ENCODE data around the gene CTSK.
A peak's percentile ranks its signal among the peaks of the same experiment; 100 is the strongest.
"Not testable (repeated sequence)": the region's sequence is repeated elsewhere in the genome, so short reads cannot be mapped to it uniquely, and the experiment has no call there.

CTSK gene

GRCh38 chr1:150808121-150808520 is at the start of gene CTSK:
Gene CTSK, minus strand, starts transcription at chr1:150808260. Its CDS starts 1,455 bp downstream, at chr1:150806805.
- no peak for DNase-seq (ENCODE audit: low spot score in 2 of 2)
- no peak for ATAC-seq
- Mint-ChIP-seq H3K27ac (peak within 1 kb of the TSS; percentile 13), H3K9me3 (no peaks in the 10 kb centered on the region), H3K4me3 (no peak within 1 kb of the TSS), H3K36me3 (peaks cover 4% of the 10 kb centered on the region), H3K4me1 (no peaks in the 10 kb centered on the region)

DNA sequence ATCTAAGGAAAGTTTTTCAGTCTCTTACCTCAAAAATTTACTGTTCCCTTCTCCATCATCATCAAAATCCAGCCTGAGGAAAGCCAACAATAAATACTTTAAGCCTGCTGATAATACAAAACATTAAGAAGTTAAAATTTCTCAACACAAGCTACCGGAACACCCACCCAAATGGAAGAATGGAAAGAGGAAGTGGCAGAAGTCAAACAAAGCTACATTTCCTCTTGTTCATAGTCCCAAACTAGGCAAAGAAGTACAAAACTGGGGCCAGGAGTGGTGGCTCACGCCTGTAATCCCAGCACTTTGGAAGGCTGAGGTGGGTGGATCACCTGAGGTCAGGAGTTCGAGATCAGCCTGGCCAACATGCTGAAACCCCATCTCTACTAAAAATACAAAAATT is 44.7 kb upstream of the CTSK start:
- H3K36me3 Mint-ChIP-seq: peaks cover 81% of the 10 kb centered on the region
- H3K4me1 Mint-ChIP-seq; H3K4me3 Mint-ChIP-seq; H3K27ac Mint-ChIP-seq; DNase-seq (ENCODE audit: low spot score in 2 of 2); H3K9me3 Mint-ChIP-seq; ATAC-seq: not testable (repeated sequence)

DNA sequence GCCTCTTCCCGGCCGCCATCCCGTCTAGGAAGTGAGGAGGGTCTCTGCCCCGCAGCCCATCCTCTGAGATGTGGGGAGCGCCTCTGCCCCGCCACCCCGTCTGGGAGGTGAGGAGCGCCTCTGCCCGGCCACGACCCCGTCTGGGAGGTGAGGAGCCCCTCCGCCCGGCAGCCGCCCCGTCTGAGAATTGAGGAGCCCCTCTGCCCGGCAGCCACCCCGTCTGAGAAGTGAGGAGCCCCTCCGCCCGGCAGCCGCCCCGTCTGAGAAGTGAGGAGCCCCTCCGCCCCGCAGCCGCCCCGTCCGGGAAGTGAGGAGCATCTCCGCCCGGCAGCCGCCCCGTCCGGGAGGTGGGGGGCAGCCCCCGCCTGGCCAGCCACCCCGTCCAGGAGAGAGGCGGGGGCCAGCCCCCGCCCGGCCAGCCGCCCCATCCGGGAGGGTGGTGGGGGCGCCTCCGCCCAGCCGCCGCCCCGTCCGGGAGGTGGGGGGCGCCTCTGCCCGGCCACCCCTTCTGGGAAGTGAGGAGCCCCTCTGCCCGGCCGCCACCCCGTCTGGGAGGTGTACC is 42.8 kb upstream of the CTSK start:
- Mint-ChIP-seq H3K4me1 (peaks cover 16% of the 10 kb centered on the region), H3K36me3 (peaks cover 81% of the 10 kb centered on the region)
- H3K4me3 Mint-ChIP-seq; H3K27ac Mint-ChIP-seq; H3K9me3 Mint-ChIP-seq; ATAC-seq; DNase-seq (ENCODE audit: low spot score in 2 of 2): not testable (repeated sequence)

GRCh38 chr1:150846473-150847146 is 38.5 kb upstream of the CTSK start:
- ATAC-seq (peak; percentile 90), DNase-seq (ENCODE audit: low spot score in 2 of 2) (no peak)
- Mint-ChIP-seq H3K4me1 (peaks cover 10% of the 10 kb centered on the region), H3K4me3 (no peak overlapping the region), H3K9me3 (no peaks in the 10 kb centered on the region), H3K36me3 (peaks cover 69% of the 10 kb centered on the region), H3K27ac (no peak overlapping the region)

DNA sequence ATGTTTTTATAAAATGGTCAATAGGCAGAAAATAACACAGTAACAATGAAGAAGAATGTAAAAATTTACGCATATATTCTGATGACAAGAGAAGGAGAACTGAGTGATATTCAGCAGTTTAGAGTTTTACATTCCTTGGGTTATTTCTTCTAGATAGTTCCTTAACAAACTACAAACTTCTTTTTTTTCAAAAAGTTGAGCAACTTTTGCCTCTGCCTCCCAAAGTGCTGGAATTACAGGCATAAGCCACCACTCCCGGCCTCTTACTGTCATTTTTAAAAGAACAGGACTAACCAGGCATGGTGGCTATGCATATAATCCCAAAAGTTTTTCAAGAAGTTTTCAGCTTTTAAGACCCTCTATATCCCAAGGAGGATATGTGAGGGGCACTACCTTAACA is 35.4 kb upstream of the CTSK start:
- H3K4me3 Mint-ChIP-seq: no peak overlapping the region
- H3K36me3 Mint-ChIP-seq: peaks cover 84% of the 10 kb centered on the region
- no peak overlapping the region for H3K27ac Mint-ChIP-seq
- ATAC-seq: no peak
- no peaks in the 10 kb centered on the region for H3K9me3 Mint-ChIP-seq
- H3K4me1 Mint-ChIP-seq: peaks cover 10% of the 10 kb centered on the region
- no peak for DNase-seq (ENCODE audit: low spot score in 2 of 2)

GRCh38 chr1:150842964-150843363 is 34.9 kb upstream of the CTSK start:
- Mint-ChIP-seq H3K4me3 (no peak overlapping the region), H3K36me3 (peaks cover 85% of the 10 kb centered on the region), H3K27ac (no peak overlapping the region), H3K9me3 (no peaks in the 10 kb centered on the region), H3K4me1 (peaks cover 10% of the 10 kb centered on the region)
- ATAC-seq: no peak
- DNase-seq (ENCODE audit: low spot score in 2 of 2): no peak

DNA sequence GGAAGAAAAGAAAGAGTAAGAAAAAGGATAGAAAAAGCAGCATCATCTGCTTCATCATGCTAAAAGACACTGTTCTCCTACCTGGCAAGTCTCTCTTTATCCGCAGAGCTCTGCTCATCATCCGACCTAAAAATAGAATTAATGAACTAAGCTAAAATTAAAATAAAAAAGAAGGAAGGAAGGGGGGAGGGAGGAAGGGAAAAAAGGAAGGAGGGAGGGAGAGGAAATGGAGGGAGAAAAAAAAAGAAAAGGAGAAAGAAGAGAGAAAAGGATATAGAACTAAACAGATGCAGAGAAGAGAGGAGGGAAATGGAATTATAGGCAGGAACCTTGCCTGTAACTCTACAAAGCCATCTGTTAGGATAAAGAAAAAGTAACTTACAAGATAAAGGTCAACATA is 34.3 kb upstream of the CTSK start:
- H3K4me1 Mint-ChIP-seq: peaks cover 10% of the 10 kb centered on the region

GRCh38 chr1:150841626-150842025 is 33.6 kb upstream of the CTSK start:
- Mint-ChIP-seq H3K36me3 (peaks cover 85% of the 10 kb centered on the region), H3K4me1 (peaks cover 6% of the 10 kb centered on the region), H3K27ac (peak overlapping the region; percentile 68), H3K9me3 (no peaks in the 10 kb centered on the region), H3K4me3 (no peak overlapping the region)
- ATAC-seq (peak; percentile 58), DNase-seq (ENCODE audit: low spot score in 2 of 2) (no peak)

More for the DNA sequence above, 34.3 kb upstream of the CTSK start:
- Mint-ChIP-seq H3K4me3 (no peak overlapping the region), H3K9me3 (no peaks in the 10 kb centered on the region), H3K27ac (peak overlapping the region; percentile 68), H3K36me3 (peaks cover 85% of the 10 kb centered on the region)
- ATAC-seq (no peak), DNase-seq (ENCODE audit: low spot score in 2 of 2) (no peak)

DNA sequence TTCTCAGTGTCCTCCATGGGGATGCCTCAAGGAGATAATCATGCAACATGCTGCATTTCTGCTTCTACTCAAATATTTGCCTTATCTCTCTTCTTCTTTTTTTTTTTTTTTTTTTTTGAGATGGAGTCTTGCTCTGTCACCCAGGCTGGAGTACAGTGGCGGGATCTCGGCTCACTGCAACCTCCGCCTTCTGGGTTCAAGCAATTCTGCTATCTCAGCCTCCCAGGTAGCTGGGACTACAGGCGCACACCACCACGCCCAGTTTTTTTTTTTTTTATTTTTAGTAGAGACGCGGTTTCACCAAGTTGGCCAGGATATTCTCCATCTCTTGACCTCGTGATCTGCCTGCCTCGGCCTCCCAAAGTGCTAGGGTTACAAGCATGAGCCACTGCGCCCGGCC is 32.8 kb upstream of the CTSK start:
- peaks cover 85% of the 10 kb centered on the region for H3K36me3 Mint-ChIP-seq
- H3K4me1 Mint-ChIP-seq; H3K27ac Mint-ChIP-seq; H3K4me3 Mint-ChIP-seq; ATAC-seq; H3K9me3 Mint-ChIP-seq; DNase-seq (ENCODE audit: low spot score in 2 of 2): not testable (repeated sequence)

GRCh38 chr1:150836129-150836773 is 28.2 kb upstream of the CTSK start:
- Mint-ChIP-seq H3K36me3 (peaks cover 99% of the 10 kb centered on the region), H3K4me3 (no peak overlapping the region), H3K4me1 (no peaks in the 10 kb centered on the region), H3K27ac (no peak overlapping the region), H3K9me3 (no peaks in the 10 kb centered on the region)
- ATAC-seq: no peak
- DNase-seq (ENCODE audit: low spot score in 2 of 2): no peak

DNA sequence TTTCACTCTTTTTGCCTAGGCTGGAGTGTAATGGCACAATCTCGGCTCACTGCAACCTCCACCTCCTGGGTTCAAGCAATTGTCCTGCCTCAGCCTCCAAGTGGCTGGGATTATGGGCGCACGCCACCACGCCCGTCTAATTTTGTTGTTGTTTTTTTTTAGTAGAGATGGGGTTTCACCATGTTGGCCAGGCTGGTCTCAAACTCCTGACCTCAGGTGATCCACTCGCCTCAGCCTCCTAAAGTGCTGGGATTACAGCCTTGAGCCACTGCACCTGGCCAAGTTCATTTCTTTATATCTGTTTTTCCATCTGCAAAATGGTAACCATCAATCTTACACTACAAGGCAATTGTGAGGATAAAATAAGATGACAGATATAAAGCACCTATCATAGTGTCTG is 25.9 kb upstream of the CTSK start:
- not testable (repeated sequence) for DNase-seq (ENCODE audit: low spot score in 2 of 2); ATAC-seq; H3K4me3 Mint-ChIP-seq; H3K27ac Mint-ChIP-seq; H3K4me1 Mint-ChIP-seq; H3K9me3 Mint-ChIP-seq
- H3K36me3 Mint-ChIP-seq: peaks cover 100% of the 10 kb centered on the region

DNA sequence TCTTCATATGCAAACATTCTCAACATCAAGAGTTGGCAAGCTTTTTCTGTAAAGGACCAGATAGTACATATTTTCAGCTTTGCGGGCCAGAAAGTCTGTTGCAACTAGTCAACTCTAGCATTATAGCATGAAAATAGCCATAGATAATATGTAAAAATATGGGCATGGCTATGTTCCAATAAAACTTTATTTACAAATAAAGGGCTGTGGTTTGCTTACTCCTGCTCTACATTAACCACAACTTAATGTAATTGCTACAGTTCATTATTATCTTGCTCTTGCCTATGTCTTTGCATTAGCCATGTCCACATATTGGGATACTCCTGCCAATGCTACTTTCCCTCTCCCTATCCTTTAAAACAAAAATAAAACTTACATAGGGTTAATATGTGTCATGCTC is 24.5 kb upstream of the CTSK start:
- peaks cover 100% of the 10 kb centered on the region for H3K36me3 Mint-ChIP-seq
- H3K4me1 Mint-ChIP-seq: no peaks in the 10 kb centered on the region
- H3K4me3 Mint-ChIP-seq: no peak overlapping the region
- DNase-seq (ENCODE audit: low spot score in 2 of 2) (no peak), ATAC-seq (no peak)
- H3K27ac Mint-ChIP-seq: no peak overlapping the region
- H3K9me3 Mint-ChIP-seq: no peaks in the 10 kb centered on the region

DNA sequence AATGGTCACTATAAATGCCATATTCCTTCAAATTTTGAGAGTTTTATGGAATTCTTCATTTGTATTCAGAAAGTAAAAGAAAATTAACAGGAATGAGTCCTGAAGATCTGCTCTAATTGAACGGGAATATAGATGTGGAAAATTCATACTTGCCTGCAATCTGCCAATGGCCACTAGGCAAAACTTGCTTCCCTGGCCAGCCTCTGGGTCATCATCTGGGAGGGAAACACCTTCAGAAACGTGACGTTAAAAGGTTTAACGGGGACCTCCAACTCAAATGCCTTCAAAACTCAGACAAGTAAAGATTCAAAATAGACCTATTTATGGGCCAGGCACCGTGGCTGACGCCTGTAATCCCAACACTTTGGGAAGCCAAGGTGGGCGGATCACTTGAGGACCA is 21.7 kb upstream of the CTSK start:
- H3K36me3 Mint-ChIP-seq: peaks cover 100% of the 10 kb centered on the region
- DNase-seq (ENCODE audit: low spot score in 2 of 2): no peak
- H3K4me3 Mint-ChIP-seq: no peak overlapping the region
- no peaks in the 10 kb centered on the region for H3K9me3 Mint-ChIP-seq
- no peak overlapping the region for H3K27ac Mint-ChIP-seq
- no peaks in the 10 kb centered on the region for H3K4me1 Mint-ChIP-seq
- ATAC-seq: no peak

DNA sequence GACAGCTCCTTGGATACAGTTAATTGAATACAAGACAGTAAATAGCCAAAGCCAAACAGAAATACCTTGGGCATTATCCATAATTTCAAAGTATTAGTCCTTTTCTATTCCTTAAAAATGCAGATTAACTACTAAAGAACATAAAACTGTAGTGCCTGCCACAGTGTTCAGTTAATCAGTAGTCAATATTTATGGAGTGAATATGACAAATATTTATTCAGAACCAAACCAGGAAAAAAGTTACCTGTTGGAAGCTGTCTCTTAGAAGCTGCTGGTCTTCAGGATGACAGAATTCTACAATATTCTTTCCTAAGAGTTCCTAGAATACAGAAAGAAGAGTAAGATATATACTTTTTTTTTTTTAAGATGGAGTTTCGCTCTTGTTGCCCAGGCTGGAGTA is 18.2 kb upstream of the CTSK start:
- Mint-ChIP-seq H3K27ac (no peak overlapping the region), H3K4me1 (no peaks in the 10 kb centered on the region), H3K36me3 (peaks cover 100% of the 10 kb centered on the region), H3K4me3 (no peak overlapping the region), H3K9me3 (no peaks in the 10 kb centered on the region)
- ATAC-seq (no peak), DNase-seq (ENCODE audit: low spot score in 2 of 2) (no peak)

- ATAC-seq: peak; percentile 82
- H3K4me1 Mint-ChIP-seq: no peaks in the 10 kb centered on the region
- no peaks in the 10 kb centered on the region for H3K9me3 Mint-ChIP-seq
- peaks cover 100% of the 10 kb centered on the region for H3K36me3 Mint-ChIP-seq
- no peak overlapping the region for H3K4me3 Mint-ChIP-seq
- H3K27ac Mint-ChIP-seq: no peak overlapping the region
- DNase-seq (ENCODE audit: low spot score in 2 of 2): no peak
These were observed 12.9 kb upstream of the CTSK start for GRCh38 chr1:150820730-150821512.

Measured in stimulated activated effector memory CD8-positive, alpha-beta T cell treated with anti-CD3 and anti-CD28 coated beads, Interleukin-12 subunit alpha, Interleukin-12 subunit beta, amount 100 ng/mL, for 72 hours (primary cell).